HG02763 (cell line): ENCODE results near the gene ULBP3.
"Not testable (repeated sequence)": the region's sequence is repeated elsewhere in the genome, so short reads cannot be mapped to it uniquely, and the experiment has no call there.

ENCODE experiments used
- ATAC-seq: cut with Tn5 transposase; IDR thresholded peaks from one replicate; pipeline ENCODE4 v1.9.1; 2021; ENCODE audit warnings: mild to moderate bottlenecking, moderate library complexity; ENCODE audit not compliant: unreplicated experiment

The ULBP3 gene

DNA sequence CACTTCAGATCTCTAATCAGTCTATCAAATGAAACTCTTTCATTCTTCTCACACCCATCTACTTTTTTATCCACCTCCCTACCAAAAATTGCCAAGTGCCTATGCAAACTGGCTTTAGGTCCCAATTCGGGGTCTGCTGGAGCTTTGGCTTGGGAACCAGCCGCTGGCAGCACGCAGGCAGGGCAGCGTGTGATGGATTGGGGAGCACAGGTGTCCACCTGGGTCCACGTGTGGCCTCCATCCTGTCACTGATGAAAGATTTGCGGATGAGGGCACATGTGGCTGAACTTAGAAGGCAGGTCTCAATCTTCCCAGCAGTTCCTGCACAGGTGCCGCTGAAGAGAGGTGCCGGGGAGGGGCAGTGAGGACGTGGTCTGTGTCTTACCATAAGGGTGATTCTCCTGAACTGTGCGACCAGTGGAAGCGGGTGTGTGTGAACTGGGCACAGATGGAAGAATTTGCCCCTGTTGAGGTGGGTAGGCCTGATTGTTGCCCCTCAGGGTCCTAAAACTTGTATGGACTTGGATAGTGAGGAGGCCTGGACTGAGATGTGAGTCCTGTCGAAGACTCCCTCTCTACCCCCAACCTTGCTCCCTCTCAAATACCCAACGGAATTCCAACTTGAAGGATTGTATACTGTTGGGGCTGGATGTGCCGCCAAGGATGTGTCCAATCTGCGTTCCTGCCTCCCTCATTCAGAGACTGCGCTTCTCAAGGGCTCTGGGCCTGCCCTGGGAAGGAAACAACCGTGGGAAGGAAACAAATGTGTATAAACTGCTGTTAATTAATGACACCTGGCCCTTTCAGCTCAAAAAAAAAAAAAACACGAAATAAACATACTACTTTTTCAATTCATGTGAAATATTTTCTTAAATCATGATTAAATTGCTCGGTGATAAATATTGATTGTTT, 25.2 kb downstream of the ULBP3 start:
- ATAC-seq: no peak

DNA sequence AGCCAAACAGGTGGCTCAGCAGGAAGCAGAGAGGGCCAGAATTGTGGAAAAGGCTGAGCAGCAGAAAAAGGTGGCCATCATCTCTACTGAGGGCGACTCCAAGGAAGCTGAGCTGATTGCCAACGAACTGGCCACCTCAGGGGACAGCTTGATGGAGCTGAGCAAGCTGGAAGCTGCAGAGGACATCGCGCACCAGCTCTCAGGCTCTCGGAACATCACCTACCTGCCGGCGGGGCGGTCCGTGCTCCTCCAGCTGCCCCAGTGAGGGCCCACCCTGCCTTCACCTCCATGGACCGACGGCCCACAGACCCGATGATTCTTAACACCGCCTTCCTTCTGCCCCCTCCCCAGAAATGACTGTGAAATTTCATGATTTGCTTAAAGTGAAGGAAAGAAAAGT, 25.8 kb downstream of the ULBP3 start:
- no peak for ATAC-seq

GRCh38 chr6:150038202-150039062, 30.5 kb downstream of the ULBP3 start:
- ATAC-seq: no peak

- ATAC-seq: no peak
Measured at GRCh38 chr6:150037526-150038201, 31.3 kb downstream of the ULBP3 start.

DNA sequence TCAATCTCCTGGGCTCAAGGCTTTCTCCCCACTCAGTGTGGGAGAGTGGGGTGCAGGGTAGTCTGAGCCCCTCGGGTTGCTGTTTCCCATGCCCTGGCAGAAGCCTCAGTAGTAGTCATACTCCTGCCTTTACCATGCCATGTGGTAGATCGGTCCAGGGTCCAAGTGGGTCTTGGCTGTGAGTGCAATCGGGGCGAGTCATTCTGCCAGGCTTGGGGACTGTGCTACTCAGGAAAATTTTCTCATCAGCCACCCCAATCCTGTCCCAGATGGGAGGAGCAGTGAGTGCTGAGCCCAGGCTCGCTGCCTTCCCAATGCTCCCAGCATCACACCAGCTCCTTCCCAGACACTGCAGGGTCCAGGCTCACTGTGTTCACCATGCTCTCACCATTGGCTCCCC, 32.8 kb downstream of the ULBP3 start:
- no peak for ATAC-seq

DNA sequence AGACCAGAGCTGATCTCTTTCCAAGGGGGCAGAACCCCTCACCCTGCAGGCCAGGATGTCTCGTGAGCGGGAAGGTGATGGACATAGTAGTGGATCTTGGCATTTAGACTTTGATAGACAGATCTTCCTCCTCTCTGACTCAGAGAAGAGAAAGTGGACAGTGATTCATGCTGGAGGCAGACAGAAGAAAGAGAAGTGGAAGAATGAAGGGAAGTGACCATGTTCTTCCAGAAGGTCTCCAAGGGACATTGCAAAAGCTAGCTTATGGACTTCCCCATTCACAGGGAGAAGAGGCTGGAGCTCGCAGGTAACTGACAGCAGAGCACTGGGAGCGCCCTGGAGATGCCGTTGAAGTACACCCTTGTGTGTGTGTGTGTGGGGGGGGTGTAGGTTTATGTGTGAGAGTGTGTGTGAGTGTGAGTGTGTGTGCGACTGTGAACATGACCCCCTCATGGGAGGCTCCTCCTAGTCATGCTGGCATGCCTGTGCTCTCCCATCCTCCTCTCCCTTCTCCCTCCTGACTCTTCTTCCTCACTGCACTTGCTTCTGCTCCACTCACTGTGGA, 35.6 kb downstream of the ULBP3 start:
- no peak for ATAC-seq

DNA sequence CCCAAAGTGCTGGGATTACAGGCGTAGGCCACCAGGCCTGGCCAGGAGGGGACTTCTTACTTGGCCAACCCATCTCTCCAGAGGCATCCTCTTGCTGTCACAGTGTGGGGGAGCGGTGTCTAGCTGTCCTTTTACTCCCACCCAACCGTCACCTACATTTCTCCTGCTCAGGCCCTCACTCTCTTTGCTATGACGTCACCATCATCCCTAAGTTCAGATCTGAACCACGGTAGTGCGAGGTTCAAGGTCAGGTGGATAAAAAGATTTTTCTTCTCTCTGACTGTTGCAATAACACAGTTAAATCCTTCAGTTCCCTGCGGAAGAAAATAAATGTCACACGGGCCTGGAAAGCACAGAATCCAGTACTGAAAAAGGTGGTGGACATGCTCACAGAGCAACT, 36.3 kb downstream of the ULBP3 start:
- no peak for ATAC-seq

GRCh38 chr6:150030611-150031010, 38.3 kb downstream of the ULBP3 start:
- no peak for ATAC-seq

- ATAC-seq: no peak
Measured at GRCh38 chr6:150029749-150030148, 39.2 kb downstream of the ULBP3 start.

- ATAC-seq: no peak
Measured at GRCh38 chr6:150029276-150029675, 39.6 kb downstream of the ULBP3 start.

- no peak for ATAC-seq
Measured at GRCh38 chr6:150028799-150029198, 40.1 kb downstream of the ULBP3 start.

DNA sequence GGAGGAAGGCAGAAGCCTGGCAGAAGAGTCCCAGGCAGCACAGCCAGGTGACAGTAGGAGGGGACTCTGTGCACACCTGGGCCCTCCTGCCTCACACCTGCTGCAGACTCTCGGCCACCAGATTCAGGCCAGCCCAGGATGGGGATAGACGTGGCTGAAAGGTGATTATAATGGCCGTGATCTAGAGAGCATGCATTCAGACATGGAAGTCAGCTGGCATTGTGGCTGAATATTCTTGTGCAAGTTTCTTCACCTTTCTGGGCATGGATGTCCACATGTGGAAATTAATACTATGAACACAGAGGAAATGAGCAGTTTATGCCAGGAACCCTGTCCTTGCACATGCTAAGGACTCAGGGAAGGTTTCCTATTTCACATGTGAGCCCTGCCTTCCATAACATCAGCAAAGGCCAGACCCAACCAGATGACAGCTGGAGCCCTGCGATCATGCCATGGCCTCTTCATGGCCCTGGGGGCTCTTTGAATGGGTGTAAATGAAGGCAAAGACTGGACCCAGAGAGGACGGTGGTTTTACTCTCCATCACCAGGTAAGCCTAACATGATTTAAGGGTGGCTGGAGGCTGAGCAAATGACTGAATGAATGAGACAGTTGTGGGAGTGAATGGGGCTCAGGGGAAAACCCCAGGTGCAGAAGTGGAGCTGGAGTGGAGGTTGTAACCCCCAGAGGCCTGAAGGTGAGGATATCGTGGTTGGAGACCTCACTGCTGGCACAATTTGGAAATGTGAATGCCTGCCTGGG, 40.9 kb downstream of the ULBP3 start:
- ATAC-seq: no peak

GRCh38 chr6:150026976-150027805, 41.7 kb downstream of the ULBP3 start:
- no peak for ATAC-seq

- ATAC-seq: no peak
Measured at GRCh38 chr6:150025201-150025917, 43.6 kb downstream of the ULBP3 start, which contains the start of gene RAET1L. Gene RAET1L, minus strand, starts transcription at chr6:150025532. Its CDS starts 61 bp downstream, at chr6:150025471.

DNA sequence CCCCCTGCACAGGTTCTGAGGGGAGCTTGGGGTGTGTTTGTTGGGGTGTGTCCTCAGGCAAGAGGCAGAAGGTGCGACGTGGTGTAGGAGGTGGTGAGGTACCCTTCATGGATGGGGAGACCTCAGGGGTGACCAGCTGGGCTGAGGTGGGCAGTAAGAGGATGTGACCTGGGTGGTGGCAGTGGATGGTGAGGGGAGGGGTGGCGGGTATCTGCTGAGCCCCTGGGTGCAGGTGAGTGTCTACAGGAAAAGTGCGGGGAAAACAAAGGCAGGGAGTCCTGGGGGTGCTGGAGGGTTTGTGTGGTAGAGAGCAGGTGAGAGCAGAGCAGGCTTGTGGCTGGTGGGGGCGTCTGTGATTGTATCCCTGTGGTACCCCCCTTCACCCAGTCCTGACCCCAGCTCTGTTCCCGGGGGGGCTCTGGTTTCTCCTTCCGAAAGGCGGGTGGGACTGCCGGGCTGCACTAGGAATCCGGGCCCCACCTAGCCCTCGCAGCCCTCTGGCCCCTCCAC, 44.2 kb downstream of the ULBP3 start:
- no peak for ATAC-seq

GRCh38 chr6:150024021-150024420, 44.9 kb downstream of the ULBP3 start:
- not testable (repeated sequence) for ATAC-seq

DNA sequence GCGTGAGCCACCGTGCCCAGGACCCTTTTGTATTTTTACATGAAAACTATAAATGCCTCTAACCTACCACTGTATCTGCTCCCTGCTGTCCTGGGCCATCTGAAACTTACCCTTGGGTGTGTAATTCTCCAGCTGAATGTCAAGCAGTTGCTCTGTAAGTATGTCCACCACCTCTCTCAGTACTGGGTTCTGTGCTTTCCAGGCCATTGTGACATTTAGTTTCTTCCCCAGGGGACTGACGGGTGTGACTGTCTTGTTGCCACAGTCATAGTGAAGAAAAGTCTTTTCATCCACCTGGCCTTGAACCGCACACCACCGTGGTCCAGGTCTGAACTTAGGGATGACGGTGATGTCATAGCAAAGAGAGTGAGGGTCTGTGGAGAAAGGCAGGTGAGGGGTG, 47.1 kb downstream of the ULBP3 start:
- ATAC-seq: not testable (repeated sequence)

GRCh38 chr6:150018846-150019580, 49.9 kb downstream of the ULBP3 start:
- ATAC-seq: no peak
